NCI-H187 (cell line): ENCODE results near the gene BSDC1.
"Not testable (repeated sequence)": the region's sequence is repeated elsewhere in the genome, so short reads cannot be mapped to it uniquely, and the experiment has no call there.

ENCODE experiments used
- DNase-seq, 2 experiments: peaks; one replicate each; lab custom pipeline; 2025; lab: John Stamatoyannopoulos, UW

BSDC1 gene

GRCh38 chr1:32358435-32358834 lies 35.8 kb downstream of the BSDC1 start:
- no peak for DNase-seq

GRCh38 chr1:32357614-32358013 lies 36.6 kb downstream of the BSDC1 start:
- DNase-seq: no peak

DNA sequence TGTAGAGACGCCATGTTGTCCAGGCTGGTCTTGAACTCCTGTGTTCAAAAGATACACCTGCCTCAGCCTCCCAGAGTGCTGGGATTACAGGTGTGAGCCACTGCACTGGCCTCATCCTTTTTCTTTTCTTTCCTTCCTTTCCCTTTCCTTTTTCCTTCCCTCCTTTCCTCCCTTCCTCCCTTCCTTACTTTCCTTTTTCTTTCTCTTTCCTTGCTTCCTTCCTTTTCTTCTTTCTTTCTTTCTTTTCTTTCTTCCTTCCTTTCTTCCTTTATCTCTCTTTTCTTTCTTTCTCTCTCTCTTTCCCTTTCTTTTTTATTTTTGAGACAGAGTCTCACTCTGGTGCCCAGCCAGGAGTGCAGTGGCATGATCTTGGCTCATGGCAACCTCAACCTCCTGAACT lies 37.8 kb downstream of the BSDC1 start:
- no peak for DNase-seq

DNA sequence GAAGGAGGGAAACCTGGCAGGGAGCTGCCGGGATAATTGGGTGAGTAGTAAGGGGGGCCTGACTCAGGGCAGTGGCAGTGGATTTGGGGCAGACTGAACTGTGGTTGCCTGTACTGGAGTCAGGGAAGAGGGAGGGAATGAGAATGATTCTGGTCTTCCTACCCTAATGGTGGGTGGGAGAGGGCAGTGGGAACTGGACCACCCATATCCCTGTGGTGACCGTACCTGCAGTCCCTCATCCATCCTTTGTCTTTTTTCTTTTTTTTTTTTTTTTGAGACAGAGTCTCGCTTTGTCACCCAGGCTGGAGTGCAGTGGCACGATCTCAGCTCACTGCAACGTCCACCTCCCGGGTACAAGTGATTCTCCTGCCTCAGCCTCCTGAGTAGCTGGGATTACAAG lies 38.5 kb downstream of the BSDC1 start:
- not testable (repeated sequence) for DNase-seq

DNA sequence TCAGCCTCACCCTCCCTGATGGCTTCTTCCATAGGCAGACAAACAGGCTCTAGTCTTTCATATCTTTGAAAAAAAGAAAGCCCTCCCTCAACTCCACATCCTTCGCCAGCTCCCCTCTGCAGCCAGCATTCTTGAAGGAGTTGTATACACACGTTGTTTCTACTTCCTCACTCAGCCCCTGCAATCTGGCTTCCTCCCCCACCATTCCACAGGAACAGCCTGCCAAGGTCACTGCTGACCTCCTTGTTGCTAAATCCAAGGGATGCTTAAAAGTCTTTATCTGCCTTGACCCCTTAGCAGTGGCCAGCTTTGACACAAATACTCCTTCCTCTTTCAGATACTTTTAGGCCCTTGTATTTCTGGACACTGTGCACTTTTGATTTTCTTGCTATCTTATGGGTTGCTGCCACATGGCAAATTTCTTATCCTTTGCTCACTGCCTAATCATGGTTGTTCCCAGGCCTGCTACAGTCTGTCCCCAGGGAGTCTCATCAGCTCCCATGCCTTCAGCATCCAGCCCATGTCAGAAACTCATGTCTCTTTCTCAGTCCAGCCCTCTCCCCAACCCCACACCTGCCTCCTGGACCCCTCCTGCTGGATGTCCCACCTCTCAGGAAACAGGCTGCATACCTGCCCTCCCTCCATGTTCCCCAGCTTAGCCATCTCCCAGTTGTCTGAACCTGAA lies 40.2 kb downstream of the BSDC1 start:
- DNase-seq: no peak

DNA sequence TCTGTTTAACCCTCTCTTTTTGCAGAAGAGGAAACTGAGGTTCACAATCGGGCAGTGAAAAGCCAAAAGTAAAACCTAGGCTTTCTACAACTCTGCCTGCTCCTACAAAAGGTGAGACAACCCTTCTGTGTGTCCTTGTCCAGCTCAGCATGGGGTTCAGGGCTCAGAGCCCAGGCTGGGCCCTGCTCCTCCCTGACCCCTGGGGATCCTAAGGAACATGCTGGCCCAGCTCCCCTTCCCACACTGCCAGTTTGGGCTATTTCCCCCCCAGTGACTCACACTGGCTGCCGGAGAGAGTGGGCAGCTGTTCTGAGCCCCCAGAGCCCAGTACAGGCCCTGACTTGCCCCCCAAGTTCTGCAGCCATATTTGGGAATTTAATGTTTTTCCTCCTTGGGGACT lies 40.8 kb downstream of the BSDC1 start:
- no peak for DNase-seq

DNA sequence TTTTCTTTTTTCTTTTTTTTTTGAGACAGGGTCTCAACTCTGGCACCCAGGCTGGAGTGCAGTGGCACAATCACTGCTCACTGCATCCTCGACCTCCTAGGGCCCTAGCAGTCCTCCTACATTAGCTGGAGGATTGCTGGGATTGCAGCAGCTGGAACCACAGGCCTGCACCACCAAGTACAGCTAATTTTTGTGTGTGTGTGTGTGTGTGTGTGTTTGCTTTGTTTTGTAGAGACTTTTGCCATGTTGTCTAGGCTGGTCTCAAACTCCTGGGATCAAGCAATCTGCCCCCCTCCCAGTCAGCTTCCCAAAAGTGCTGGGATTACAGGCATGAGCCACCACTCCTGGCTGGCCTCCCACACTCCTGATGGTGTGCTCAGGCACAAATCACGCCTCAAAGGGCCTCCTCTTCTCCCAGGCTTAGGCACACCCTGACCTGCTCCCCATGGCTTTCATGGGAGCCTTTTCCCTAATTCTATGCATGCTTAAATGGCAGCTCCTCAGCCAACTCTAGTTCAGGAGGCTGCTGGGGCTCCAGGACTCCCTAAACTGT lies 41.3 kb downstream of the BSDC1 start:
- no peak for DNase-seq

GRCh38 chr1:32352239-32352745 lies 41.9 kb downstream of the BSDC1 start:
- DNase-seq: no peak

GRCh38 chr1:32351399-32352238 lies 42.6 kb downstream of the BSDC1 start:
- peak; percentile 85 to 98 for DNase-seq

GRCh38 chr1:32350785-32351398 lies 43.3 kb downstream of the BSDC1 start:
- peak in 1 of 2 experiments; percentile 79 for DNase-seq

DNA sequence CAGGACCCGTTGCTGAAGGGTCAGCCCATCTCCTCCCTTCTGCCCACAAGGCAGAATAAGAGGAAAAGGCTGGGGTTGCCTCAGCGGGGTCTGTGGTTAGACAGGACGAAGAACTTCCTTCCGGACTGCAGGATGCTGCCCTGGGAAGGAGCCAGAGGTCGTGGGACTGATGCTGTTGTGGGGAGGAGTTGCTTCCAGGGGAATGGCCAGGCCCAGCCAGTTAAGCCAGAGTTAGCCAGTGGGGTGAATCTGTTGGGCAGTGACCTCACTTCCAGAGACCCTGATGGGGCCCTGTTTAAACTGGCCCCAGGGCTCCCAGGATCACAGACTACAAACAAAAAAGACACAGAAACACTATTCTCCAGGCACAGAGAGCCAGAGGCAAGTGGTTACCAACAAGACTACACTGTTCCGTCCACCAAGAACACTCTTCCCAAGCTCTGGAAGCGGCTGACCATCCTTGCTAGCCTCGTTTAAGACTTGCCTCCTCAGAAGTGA lies 45.0 kb downstream of the BSDC1 start:
- DNase-seq: no peak

GRCh38 chr1:32346532-32347157 lies 47.6 kb downstream of the BSDC1 start:
- no peak for DNase-seq

GRCh38 chr1:32345289-32345827 lies 48.9 kb downstream of the BSDC1 start:
- DNase-seq: no peak

DNA sequence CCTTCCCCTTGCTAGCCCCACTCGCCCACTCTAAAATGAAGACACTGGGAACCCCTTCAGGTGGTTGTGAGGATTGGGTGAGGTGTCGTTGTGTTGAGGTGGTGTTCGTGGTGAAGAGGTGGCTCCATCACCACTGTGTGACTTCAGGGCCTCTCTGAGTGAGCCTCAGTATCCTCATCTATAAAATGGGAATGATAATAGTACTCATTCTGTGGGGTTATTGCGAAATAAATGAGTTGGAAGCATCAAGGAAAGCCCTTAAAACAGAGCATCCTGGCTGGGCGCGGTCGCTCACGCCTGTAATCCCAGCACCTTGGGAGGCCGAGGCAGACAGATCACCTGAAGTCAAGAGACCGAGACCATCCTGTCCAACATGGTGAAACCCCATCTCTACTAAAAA lies 51.5 kb downstream of the BSDC1 start:
- DNase-seq: no peak

DNA sequence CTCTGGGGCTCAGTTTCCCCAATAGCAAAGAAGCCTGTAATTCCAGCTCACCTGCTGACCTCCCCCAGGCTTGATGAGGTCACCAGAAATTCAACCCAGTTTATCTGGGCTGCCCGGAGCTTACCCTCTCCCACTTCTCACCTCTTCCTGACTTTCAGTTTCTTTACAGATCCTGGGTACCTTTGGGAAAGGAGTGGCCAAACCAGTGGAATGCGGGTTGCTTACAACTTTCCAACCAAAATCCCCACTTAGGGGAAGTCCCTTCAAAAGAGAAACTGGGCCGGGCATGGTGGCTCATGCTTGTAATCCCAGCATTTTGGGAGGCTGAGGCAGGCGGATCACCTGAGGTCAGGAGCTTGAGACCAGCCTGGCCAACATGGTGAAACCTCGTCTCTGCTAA lies 52.3 kb downstream of the BSDC1 start:
- DNase-seq: no peak

- no peak for DNase-seq
Measured at GRCh38 chr1:32341186-32341757, 53.0 kb downstream of the BSDC1 start.

DNA sequence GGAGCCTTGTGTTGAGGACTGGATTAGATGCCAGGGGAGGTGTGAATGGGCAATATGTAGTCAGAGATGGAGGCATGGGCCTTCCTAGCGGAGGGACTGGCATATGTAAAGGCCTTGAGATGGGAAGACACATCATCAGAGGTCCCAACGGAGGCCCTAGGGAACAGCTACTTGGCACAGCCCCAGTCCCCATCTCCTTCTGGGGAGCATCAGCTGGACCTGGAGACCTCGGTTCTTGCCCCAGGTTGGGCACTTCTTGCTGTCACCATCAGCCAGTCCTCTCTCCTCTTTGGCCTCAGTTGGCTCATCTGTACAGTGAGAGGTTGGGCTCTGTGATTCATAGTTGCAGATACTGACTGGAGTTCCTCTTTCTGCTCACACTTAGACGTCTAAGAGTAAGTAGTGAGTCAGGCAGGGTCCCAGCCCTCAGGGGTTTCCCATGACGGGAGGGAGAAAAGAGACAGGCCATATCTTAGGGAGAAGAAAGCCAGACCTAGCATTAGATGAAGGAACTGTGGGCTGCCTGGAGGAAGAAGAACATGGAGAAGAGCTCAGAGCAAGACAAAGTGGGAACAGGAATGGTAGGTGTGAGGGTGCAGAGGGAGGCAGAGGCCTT lies 54.8 kb downstream of the BSDC1 start:
- no peak for DNase-seq

GRCh38 chr1:32338637-32339145 lies 55.5 kb downstream of the BSDC1 start:
- DNase-seq: no peak

GRCh38 chr1:32337855-32338636 lies 56.2 kb downstream of the BSDC1 start:
- no peak for DNase-seq
